HL-60 (cell line): ENCODE measurements around the gene IL17F.

Experiments
- CTCF ChIP-seq: IDR thresholded peaks from one replicate; pipeline ENCODE4 v1.5.1; 2011; ENCODE audit warnings: low read length, control low read depth, inconsistent platforms; ENCODE audit not compliant: insufficient read depth
- REST ChIP-seq: IDR thresholded peaks from 2 replicates; pipeline ENCODE4 v1.6.1; 2012; ENCODE audit warnings: low read depth; ENCODE audit not compliant: insufficient replicate concordance

- TF ChIP-seq REST (no peak), CTCF (no peak)
Measured at GRCh38 chr6:52262620-52263344, 18.5 kb upstream of the IL17F start.
